Tibial nerve (tissue), 4 donors: ENCODE measurements around the gene SLC26A11. TPM values are rescaled to one million over a fixed set of nuclear protein-coding genes. Genes with fewer than 3 reads are reported as not detected.

ENCODE experiments used
- DNase-seq, 2 donors: peaks; one replicate each; pipeline ENCODE4 v3.0.0-alpha.2; 2019; ENCODE audit warnings: low spot score in 2 of 2
- H3K27ac ChIP-seq, 4 donors: fragments of 200-600 bp; sonication (generic) in 3 of 4; one replicate each; pipeline ENCODE4 v1.5.1; 2017 to 2019; ENCODE audit warnings: mild to moderate bottlenecking in 1 of 4
- H3K27me3 ChIP-seq, 2 donors: fragments of 200-600 bp; sonication (generic) in 1 of 2; one replicate each; pipeline versions ENCODE4 v1.5.1 to v1.6.0; 2017 to 2019
- H3K36me3 ChIP-seq, 3 donors: fragments of 200-600 bp; sonication (generic); one replicate each; pipeline ENCODE4 v1.5.1; 2018 to 2019
- H3K4me1 ChIP-seq, 4 donors: fragments of 200-600 bp; sonication (generic) in 3 of 4; one replicate each; pipeline ENCODE4 v1.5.1; 2017 to 2019
- H3K4me3 ChIP-seq, 4 donors: fragments of 200-600 bp; sonication (generic) in 3 of 4; one replicate each; pipeline ENCODE4 v1.5.1; 2017 to 2019; ENCODE audit warnings: mild to moderate bottlenecking in 1 of 4, moderate library complexity in 1 of 4
- H3K9me3 ChIP-seq, 4 donors: fragments of 200-600 bp; sonication (generic) in 3 of 4; one replicate each; pipeline ENCODE4 v1.5.1; 2017 to 2019
- EP300 ChIP-seq, 2 donors: sonication (generic); formaldehyde crosslinking; IDR thresholded peaks; one replicate each; pipeline ENCODE4 v1.6.1; 2017; ENCODE audit warnings: antibody characterized with exemption in 2 of 2, mild to moderate bottlenecking in 1 of 2
- POLR2A ChIP-seq, 2 donors: fragments of 450-650 bp; IDR thresholded peaks; one replicate each; pipeline ENCODE4 v1.6.1; 2017; ENCODE audit warnings: antibody characterized with exemption in 2 of 2, mild to moderate bottlenecking in 2 of 2, moderate library complexity in 2 of 2
- WGBS, 2 donors: methylation state at CpG; one replicate each; pipeline ENCODE4 v1.1.5; 2018; 5-methylcytosine and 5-hydroxymethylcytosine counted together
- total RNA-seq, 4 donors: library from RNA; depleted of rRNA; stranded (reverse); fragments of >200 nt; gene quantifications; one replicate each; pipeline ENCODE4 v1.1.0, GENCODE V29; 2016
- TF ChIP-seq, protein P1 (sequence below), 5 experiments: fragments of 200-600 bp in 3 of 5; fragments of 450-650 bp in 2 of 5; sonication (generic) in 3 of 5; IDR thresholded peaks; one replicate each; pipeline ENCODE4 v1.5.1; 2016 to 2019; ENCODE audit warnings: antibody characterized with exemption in 5 of 5, mild to moderate bottlenecking in 3 of 5, moderate library complexity in 2 of 5

The SLC26A11 gene
- total RNA-seq, 4 donors from 2014 or later: 14.4 to 44.7 (median 21.5) TPM

DNA sequence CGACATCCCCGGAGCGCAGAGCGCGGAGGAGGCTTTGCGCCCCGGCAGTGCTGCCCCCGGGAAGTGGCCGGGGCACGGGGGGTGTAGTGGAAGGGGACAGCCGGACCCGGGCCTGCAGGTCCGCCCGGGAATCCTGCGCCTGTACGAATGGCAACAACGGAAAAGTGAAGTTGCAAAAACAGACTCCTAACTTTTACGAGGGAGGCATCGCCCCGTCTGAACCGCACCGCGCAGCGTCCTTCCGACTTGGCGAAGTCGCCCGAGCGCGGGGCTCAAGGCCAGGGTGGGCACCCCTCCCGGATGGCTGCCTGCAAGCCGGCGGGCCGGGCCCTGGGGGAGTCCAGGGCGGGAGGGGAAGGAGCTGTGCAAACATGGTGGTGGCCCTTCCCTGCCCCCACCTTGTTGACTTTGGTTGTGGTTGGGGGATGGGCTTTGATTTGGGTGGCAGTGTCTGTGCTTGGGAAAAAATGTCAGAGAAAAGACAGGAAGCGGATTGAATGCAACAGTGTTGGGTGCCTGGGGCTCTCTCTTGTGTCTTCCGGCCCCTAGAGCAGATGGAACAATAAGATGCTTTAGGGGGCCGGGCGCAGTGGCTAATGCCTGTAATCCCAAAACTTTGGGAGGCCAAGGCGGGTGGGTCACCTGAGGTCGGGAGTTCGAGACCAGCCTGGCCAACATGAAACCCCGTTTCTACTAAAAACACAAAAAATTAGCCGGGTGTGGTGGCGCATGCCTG lies 41.1 kb downstream of the SLC26A11 start:
- H3K4me1 ChIP-seq: peaks cover 0 to 45% (median 34%) of the 10 kb centered on the region in 4 donors
- TF ChIP-seq, protein P1, sequence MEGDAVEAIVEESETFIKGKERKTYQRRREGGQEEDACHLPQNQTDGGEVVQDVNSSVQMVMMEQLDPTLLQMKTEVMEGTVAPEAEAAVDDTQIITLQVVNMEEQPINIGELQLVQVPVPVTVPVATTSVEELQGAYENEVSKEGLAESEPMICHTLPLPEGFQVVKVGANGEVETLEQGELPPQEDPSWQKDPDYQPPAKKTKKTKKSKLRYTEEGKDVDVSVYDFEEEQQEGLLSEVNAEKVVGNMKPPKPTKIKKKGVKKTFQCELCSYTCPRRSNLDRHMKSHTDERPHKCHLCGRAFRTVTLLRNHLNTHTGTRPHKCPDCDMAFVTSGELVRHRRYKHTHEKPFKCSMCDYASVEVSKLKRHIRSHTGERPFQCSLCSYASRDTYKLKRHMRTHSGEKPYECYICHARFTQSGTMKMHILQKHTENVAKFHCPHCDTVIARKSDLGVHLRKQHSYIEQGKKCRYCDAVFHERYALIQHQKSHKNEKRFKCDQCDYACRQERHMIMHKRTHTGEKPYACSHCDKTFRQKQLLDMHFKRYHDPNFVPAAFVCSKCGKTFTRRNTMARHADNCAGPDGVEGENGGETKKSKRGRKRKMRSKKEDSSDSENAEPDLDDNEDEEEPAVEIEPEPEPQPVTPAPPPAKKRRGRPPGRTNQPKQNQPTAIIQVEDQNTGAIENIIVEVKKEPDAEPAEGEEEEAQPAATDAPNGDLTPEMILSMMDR (IDR thresholded peaks at IDR 0.05): no peak
- TF ChIP-seq EP300 (IDR thresholded peaks at IDR 0.05): peak; percentile 35 to 67
- H3K9me3 ChIP-seq: no peaks in the 10 kb centered on the region
- DNase-seq: peak; percentile 25 to 64
- peak overlapping the region; percentile 81 to 99 (median 93) for H3K4me3 ChIP-seq
- WGBS, 2 donors: 2 to 3% methylated on average over 30 to 44 of the region's 45 CpGs
- H3K27me3 ChIP-seq: no peaks in the 10 kb centered on the region
- peak overlapping the region; percentile 96 to 99 (median 98) for H3K27ac ChIP-seq
- peaks cover 0 to 21% (median 0%) of the 10 kb centered on the region in 3 donors for H3K36me3 ChIP-seq

DNA sequence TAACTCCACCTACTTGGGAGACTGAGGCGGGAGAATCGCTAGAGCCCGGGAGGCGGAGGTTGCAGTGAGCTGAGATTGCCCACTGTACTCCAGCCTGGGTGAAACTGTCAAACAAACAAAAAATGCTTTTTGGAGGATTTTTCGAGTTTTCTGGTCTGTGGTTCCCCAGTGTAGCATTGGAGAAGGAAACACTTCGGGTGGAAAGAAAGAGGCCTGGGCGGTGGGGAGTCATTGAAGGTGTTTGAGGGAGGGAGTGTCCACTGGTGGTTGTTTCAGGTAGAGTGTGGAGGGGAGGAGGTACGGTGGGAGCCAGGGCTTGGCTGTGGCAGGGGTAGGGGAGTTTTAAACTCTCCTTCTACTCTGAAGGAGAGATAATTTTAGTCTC lies 41.7 kb downstream of the SLC26A11 start:
- no peak for DNase-seq
- peaks cover 0 to 26% (median 0%) of the 10 kb centered on the region in 3 donors for H3K36me3 ChIP-seq
- peaks cover 0 to 45% (median 34%) of the 10 kb centered on the region in 4 donors for H3K4me1 ChIP-seq
- peak overlapping the region; percentile 96 to 99 (median 98) for H3K27ac ChIP-seq
- peak overlapping the region; percentile 81 to 99 (median 93) for H3K4me3 ChIP-seq
- WGBS, 2 donors: 38 to 39% methylated on average over 8 of the region's 8 CpGs
- H3K27me3 ChIP-seq: no peaks in the 10 kb centered on the region
- no peaks in the 10 kb centered on the region for H3K9me3 ChIP-seq
- TF ChIP-seq POLR2A (IDR thresholded peaks at IDR 0.05) (no peak), EP300 (IDR thresholded peaks at IDR 0.05) (no peak)
- TF ChIP-seq, protein P1 (IDR thresholded peaks at IDR 0.05): no peak

DNA sequence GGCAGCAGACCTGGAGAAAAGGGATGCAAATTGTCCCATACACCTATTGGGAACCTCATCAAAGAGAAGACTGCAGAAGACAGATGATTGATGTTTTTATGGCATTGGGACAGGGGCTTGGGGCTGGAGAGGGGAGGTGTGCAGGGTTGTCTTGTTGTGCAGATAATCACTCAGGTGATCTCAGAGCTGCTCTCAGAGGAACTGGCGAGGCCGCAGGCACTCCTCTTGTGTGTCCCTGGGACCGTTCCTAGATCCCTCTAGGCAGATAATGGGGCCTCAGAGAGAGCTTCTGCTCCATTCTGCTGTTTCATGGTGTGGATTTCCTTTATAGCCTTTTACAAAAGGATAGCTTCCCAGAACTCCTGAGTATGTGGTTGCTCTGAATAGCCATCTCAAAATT lies 42.1 kb downstream of the SLC26A11 start:
- TF ChIP-seq, protein P1 (IDR thresholded peaks at IDR 0.05): no peak
- TF ChIP-seq EP300 (IDR thresholded peaks at IDR 0.05) (no peak), POLR2A (IDR thresholded peaks at IDR 0.05) (no peak)
- Histone ChIP-seq H3K27me3 (no peaks in the 10 kb centered on the region), H3K36me3 (peaks cover 0 to 30% (median 0%) of the 10 kb centered on the region in 3 donors), H3K9me3 (no peaks in the 10 kb centered on the region), H3K27ac (peak overlapping the region; percentile 96 to 99 (median 98)), H3K4me3 (peak overlapping the region in 1 of 4 donors; percentile 81), H3K4me1 (peaks cover 0 to 45% (median 34%) of the 10 kb centered on the region in 4 donors)
- 52 to 59% methylated on average over 3 of the region's 3 CpGs for WGBS, 2 donors
- no peak for DNase-seq

DNA sequence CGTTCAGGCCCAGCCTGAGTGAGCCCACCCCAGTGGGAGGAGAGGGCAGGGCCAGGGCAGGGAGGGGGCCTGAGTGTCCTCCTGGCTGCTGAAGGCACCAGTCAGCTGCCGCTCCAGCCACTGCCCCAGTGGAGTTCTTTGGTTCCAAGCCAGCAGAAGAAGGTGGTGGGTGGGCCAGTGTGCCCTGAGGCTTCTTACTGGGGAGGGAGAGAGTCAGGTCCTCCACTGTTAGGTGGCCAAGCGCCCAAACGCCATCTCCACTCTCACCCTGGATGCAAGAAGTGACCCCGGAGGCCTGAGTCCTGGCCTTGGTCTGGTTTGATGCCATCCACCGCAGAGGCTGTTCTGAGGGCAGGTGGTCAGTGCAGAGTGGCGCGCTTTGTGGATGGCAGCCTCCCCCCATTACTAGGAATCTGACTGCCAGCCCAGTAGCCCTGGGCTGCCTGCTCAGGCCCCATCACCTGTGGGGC lies 42.6 kb downstream of the SLC26A11 start:
- H3K36me3 ChIP-seq: peaks cover 0 to 35% (median 0%) of the 10 kb centered on the region in 3 donors
- DNase-seq: no peak
- peak overlapping the region; percentile 96 to 99 (median 98) for H3K27ac ChIP-seq
- no peaks in the 10 kb centered on the region for H3K9me3 ChIP-seq
- H3K4me3 ChIP-seq: peak overlapping the region; percentile 20 to 81 (median 49)
- WGBS, 2 donors: 61 to 64% methylated on average over 4 to 8 of the region's 8 CpGs
- TF ChIP-seq, protein P1 (IDR thresholded peaks at IDR 0.05): no peak
- no peak for TF ChIP-seq EP300 (IDR thresholded peaks at IDR 0.05)
- no peak for TF ChIP-seq POLR2A (IDR thresholded peaks at IDR 0.05)
- H3K4me1 ChIP-seq: peaks cover 0 to 45% (median 34%) of the 10 kb centered on the region in 4 donors
- H3K27me3 ChIP-seq: no peaks in the 10 kb centered on the region
